Epithelial cell of proximal tubule (primary cell): Measurements from ENCODE around the gene SRP68. TPM values are rescaled to one million over a fixed set of nuclear protein-coding genes. Genes with fewer than 3 reads are reported as not detected.

Experiments
- DNase-seq: peaks from one replicate; pipeline ENCODE4 v3.0.0-alpha.2; 2011; ENCODE audit warnings: low read depth
- H3K4me3 ChIP-seq: 2 replicates; pipeline ENCODE4 v1.5.1; 2011; ENCODE audit warnings: low read depth, mild to moderate bottlenecking, low read length
- total RNA-seq: library from RNA; depleted of rRNA; stranded (reverse); fragments of >200 nt; gene quantifications from 2 replicates; pipeline ENCODE4 v1.2.3, GENCODE V29; 2015
- TF ChIP-seq, protein P1 (sequence below): conservative IDR thresholded peaks from 2 replicates; pipeline ENCODE4 v1.5.1; 2012; ENCODE audit warnings: low read depth, mild to moderate bottlenecking, low read length

SRP68 gene
- total RNA-seq, 1 donor from 2014 or later: 15.3 TPM

GRCh38 chr17:76097716-76098295 lies 25.5 kb upstream of the SRP68 start:
- H3K4me3 ChIP-seq: no peak overlapping the region
- TF ChIP-seq, protein P1, sequence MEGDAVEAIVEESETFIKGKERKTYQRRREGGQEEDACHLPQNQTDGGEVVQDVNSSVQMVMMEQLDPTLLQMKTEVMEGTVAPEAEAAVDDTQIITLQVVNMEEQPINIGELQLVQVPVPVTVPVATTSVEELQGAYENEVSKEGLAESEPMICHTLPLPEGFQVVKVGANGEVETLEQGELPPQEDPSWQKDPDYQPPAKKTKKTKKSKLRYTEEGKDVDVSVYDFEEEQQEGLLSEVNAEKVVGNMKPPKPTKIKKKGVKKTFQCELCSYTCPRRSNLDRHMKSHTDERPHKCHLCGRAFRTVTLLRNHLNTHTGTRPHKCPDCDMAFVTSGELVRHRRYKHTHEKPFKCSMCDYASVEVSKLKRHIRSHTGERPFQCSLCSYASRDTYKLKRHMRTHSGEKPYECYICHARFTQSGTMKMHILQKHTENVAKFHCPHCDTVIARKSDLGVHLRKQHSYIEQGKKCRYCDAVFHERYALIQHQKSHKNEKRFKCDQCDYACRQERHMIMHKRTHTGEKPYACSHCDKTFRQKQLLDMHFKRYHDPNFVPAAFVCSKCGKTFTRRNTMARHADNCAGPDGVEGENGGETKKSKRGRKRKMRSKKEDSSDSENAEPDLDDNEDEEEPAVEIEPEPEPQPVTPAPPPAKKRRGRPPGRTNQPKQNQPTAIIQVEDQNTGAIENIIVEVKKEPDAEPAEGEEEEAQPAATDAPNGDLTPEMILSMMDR: no peak
- no peak for DNase-seq

DNA sequence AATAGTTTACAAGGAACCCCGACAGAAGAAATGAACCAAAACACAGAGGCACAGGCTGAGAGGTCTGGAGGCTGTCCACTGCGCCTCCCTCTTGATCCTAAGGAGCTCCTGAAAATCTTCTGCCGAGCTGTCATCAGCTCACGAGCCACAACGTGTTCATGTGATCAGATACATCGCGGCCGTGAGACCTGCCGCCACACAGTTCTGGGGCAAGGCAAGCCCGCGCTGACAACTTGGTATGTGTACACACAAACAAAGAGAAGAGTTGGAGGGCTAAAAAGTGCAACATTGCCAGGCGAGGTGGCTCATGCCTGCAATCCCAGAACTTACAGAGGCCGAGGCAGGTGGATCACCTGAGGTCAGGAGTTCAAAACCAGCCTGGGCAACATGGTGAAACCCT lies 23.6 kb upstream of the SRP68 start:
- DNase-seq: no peak
- TF ChIP-seq, protein P1: no peak
- H3K4me3 ChIP-seq: no peak overlapping the region

GRCh38 chr17:76094046-76094445 lies 21.7 kb upstream of the SRP68 start:
- no peak overlapping the region for H3K4me3 ChIP-seq
- no peak for DNase-seq
- TF ChIP-seq, protein P1: no peak

DNA sequence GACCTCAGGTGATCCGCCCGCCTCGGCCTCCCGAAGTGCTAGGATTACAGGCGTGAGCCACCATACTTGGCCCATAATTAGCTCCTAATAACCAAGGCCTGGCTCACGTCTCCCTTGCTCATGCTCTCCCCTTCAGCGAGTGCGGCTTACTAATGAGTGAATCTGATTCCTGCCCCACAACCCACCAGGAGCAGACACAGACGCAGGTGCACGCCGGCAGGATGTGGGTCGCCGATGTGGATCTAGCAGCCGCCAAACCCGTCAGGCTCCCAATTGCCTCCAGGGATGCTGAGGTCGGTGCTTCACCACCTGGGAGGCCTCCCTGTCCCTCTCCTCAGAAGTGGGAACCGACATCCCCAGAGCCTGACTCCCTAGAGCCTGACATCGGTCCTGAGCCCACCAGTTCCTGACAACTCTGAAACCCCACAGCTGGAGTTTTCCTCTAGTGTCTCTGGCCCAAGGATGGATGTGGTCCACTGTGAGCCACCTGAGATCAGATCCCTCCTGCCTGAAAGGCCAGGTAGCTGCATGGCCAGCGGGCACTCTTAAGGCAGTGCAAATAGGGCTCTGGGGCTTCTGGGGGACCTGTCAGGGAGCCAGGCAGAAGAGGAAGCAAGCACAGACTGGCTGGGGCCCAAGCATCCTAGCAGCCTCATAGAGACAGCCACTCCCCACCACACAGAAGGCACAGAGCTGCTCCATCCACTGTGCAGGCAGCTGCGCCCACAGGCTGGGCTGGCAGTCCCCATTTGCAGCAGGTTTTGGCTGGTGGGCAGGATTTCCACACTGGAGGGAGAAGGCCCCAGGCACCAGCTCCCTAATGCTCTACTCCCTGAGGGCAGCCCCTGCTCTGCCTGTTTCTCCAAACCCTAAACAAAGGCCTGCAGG lies 20.5 kb upstream of the SRP68 start:
- DNase-seq: no peak
- TF ChIP-seq, protein P1: no peak

DNA sequence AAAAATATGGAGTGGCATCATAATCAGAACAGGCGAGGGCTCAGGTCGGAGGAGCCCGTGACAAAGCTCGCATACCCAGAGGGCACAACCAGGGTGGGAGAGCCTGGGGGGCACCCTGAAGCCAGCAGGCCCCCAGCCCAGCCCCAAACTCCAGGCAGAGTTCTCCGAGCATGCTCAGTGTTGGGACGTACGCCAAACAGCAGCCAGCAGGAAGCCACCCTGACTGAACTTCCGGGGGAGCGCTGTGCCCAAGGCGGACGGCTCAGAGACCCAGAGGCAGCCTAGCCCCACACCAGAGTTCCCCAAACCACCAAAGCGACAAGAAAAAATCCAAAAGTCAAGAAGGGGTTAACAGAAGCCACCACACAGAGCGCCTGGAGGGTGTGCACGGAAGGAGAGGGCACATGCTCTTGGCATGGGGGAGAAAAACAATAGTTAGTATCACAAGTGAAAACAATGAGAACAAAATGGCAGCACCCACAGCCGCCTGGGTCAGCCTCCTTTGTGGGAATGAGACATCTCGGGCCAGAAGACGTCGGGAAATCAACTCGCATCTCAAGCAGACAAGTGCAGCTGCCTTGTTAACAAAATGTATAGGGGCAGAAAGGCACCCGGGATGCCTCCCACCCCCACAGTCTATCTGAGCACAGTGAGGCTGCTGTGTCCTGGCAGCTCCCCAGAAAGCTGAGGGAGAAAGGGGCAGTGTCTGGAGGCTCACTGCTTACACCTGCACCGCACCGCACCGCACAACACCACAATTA lies 19.4 kb upstream of the SRP68 start:
- TF ChIP-seq, protein P1: no peak

More for the DNA sequence above, 20.5 kb upstream of the SRP68 start:
- no peak overlapping the region for H3K4me3 ChIP-seq

DNA sequence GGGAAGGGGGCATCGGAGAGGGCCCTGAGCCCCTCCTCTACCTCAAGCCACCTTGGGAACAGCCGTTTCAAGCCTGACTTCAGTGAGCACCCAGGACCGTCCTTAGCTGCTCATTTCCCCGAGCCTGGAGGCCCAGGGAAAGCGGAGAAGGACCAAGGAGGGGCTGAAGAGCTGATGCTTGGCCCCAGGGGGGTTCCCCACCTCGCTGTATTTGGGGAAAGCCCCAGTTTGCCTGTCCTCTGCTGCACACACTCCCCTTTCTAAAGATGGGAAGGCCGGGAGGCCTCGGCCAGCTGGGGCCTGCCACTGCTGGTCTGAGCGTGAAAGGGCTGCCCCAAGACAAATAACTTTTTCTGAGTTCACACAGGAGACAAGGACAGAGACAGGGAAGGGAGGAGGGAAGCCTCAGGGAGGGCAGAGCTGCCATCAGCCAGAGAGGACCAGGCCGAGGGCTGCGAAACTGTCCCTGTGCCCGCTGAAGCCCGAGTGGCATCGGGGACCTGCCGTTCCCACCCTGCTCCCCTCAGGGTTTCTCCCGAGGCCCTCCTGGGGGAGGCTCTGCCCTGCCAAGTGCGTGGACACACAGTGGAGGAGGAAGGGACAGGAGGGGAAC lies 18.3 kb upstream of the SRP68 start:
- TF ChIP-seq, protein P1: no peak
- no peak overlapping the region for H3K4me3 ChIP-seq
- DNase-seq: no peak

More for the DNA sequence above, 19.4 kb upstream of the SRP68 start:
- no peak overlapping the region for H3K4me3 ChIP-seq
- DNase-seq: no peak
